Uterus (tissue), 2 donors: ENCODE data around the gene PKD2.

Source experiments
- POLR2A ChIP-seq, 2 donors: fragments of 450-650 bp; IDR thresholded peaks; one replicate each; pipeline ENCODE4 v1.6.1; 2016; ENCODE audit warnings: antibody characterized with exemption in 2 of 2, mild to moderate bottlenecking in 1 of 2, moderate library complexity in 1 of 2
- TF ChIP-seq, protein P1 (sequence below), 4 experiments: fragments of 200-600 bp in 2 of 4; fragments of 450-650 bp in 2 of 4; sonication (generic) in 2 of 4; IDR thresholded peaks; one replicate each; pipeline ENCODE4 v1.5.1; 2016 to 2019; ENCODE audit warnings: antibody characterized with exemption in 4 of 4, mild to moderate bottlenecking in 2 of 4, moderate library complexity in 1 of 4

DNA sequence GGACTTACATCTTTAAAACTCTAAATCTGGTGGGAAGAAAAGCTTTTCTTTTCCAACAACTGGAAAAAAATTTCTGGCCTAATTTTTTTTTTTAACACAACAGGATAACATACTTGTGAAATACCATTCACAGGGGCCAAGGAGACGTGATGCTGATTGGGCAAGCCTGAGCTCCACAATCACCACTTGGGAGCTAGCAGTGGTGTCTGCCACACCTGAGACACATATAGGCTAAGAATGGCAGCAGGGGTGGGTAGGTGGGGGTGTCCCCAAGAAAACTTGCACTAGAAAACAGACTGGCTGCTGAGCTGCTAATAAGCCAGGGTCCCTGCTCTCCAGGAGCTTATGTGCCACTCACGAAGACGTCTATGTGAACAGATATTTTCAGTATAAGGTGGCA is 5.6 kb upstream of the PKD2 start:
- TF ChIP-seq, protein P1, sequence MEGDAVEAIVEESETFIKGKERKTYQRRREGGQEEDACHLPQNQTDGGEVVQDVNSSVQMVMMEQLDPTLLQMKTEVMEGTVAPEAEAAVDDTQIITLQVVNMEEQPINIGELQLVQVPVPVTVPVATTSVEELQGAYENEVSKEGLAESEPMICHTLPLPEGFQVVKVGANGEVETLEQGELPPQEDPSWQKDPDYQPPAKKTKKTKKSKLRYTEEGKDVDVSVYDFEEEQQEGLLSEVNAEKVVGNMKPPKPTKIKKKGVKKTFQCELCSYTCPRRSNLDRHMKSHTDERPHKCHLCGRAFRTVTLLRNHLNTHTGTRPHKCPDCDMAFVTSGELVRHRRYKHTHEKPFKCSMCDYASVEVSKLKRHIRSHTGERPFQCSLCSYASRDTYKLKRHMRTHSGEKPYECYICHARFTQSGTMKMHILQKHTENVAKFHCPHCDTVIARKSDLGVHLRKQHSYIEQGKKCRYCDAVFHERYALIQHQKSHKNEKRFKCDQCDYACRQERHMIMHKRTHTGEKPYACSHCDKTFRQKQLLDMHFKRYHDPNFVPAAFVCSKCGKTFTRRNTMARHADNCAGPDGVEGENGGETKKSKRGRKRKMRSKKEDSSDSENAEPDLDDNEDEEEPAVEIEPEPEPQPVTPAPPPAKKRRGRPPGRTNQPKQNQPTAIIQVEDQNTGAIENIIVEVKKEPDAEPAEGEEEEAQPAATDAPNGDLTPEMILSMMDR (IDR thresholded peaks at IDR 0.05), result no peak
- no peak for TF ChIP-seq POLR2A (IDR thresholded peaks at IDR 0.05)
